Thyroid gland (tissue), 4 donors: Measurements from ENCODE around the gene NALF2.

Experiments
- POLR2A ChIP-seq, 2 donors: fragments of 450-650 bp; IDR thresholded peaks; one replicate each; pipeline ENCODE4 v1.6.1; 2017; ENCODE audit warnings: antibody characterized with exemption in 2 of 2, mild to moderate bottlenecking in 2 of 2, moderate library complexity in 1 of 2
- TF ChIP-seq, protein P1 (sequence below), 6 experiments: fragments of 200-600 bp in 3 of 6; fragments of 450-650 bp in 3 of 6; sonication (generic) in 3 of 6; IDR thresholded peaks; one replicate each; pipeline ENCODE4 v1.5.1; 2016 to 2019; ENCODE audit warnings: antibody characterized with exemption in 6 of 6, mild to moderate bottlenecking in 2 of 6, inconsistent platforms in 1 of 6, moderate library complexity in 1 of 6

- TF ChIP-seq, protein P1, sequence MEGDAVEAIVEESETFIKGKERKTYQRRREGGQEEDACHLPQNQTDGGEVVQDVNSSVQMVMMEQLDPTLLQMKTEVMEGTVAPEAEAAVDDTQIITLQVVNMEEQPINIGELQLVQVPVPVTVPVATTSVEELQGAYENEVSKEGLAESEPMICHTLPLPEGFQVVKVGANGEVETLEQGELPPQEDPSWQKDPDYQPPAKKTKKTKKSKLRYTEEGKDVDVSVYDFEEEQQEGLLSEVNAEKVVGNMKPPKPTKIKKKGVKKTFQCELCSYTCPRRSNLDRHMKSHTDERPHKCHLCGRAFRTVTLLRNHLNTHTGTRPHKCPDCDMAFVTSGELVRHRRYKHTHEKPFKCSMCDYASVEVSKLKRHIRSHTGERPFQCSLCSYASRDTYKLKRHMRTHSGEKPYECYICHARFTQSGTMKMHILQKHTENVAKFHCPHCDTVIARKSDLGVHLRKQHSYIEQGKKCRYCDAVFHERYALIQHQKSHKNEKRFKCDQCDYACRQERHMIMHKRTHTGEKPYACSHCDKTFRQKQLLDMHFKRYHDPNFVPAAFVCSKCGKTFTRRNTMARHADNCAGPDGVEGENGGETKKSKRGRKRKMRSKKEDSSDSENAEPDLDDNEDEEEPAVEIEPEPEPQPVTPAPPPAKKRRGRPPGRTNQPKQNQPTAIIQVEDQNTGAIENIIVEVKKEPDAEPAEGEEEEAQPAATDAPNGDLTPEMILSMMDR (IDR thresholded peaks at IDR 0.05), result no peak
- no peak for TF ChIP-seq POLR2A (IDR thresholded peaks at IDR 0.05)
These were observed 48.4 kb downstream of the NALF2 start for GRCh38 chrX:69552512-69552911.
